Right lobe of liver (tissue), 4 donors: Measurements from ENCODE around the gene TTC17.

ENCODE experiments used
- POLR2A ChIP-seq: fragments of 450-650 bp; IDR thresholded peaks from one replicate; pipeline ENCODE4 v1.6.1; 2017; ENCODE audit warnings: antibody characterized with exemption, mild to moderate bottlenecking
- TF ChIP-seq, protein P1 (sequence below), 4 donors: fragments of 200-600 bp in 3 of 4; fragments of 450-650 bp in 1 of 4; IDR thresholded peaks; one replicate each; pipeline versions ENCODE4 v1.5.1 to v1.8.0; 2016 to 2022; ENCODE audit warnings: antibody characterized with exemption in 4 of 4, mild to moderate bottlenecking in 2 of 4
- donor health status: DM: no; HTN: no; CAD: no.
- donor health status: DM: no; HTN: no; CAD: no.
- donor health status: DM: no; HTN: yes; CAD: no.

DNA sequence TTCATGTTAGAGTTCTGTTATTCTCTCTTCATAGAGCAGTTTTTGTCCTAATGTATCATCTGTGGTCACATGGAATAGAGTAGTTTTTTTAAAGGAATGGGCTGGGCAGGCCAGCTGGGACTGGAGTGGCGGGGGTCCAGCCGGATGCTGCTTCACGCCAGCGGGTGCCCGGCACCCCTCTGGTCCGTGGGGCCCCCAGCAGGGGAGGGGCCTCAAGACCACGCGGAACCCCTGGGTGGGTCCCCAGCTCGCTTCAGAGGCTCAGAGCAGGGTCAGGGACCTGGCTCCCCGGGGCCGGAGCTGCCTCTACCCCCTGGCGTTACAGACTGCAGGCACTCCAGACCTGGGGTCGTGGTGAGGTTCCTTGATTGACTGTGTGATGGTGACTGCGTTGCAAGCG, 162.8 kb downstream of the TTC17 start:
- TF ChIP-seq, protein P1, sequence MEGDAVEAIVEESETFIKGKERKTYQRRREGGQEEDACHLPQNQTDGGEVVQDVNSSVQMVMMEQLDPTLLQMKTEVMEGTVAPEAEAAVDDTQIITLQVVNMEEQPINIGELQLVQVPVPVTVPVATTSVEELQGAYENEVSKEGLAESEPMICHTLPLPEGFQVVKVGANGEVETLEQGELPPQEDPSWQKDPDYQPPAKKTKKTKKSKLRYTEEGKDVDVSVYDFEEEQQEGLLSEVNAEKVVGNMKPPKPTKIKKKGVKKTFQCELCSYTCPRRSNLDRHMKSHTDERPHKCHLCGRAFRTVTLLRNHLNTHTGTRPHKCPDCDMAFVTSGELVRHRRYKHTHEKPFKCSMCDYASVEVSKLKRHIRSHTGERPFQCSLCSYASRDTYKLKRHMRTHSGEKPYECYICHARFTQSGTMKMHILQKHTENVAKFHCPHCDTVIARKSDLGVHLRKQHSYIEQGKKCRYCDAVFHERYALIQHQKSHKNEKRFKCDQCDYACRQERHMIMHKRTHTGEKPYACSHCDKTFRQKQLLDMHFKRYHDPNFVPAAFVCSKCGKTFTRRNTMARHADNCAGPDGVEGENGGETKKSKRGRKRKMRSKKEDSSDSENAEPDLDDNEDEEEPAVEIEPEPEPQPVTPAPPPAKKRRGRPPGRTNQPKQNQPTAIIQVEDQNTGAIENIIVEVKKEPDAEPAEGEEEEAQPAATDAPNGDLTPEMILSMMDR (IDR thresholded peaks at IDR 0.05): no peak
- no peak for TF ChIP-seq POLR2A
